ENCODE measurements around the gene ARHGEF37. TPM values are rescaled to one million over a fixed set of nuclear protein-coding genes. Genes with fewer than 3 reads are reported as not detected.

Gene ARHGEF37
- total RNA-seq, 2 experiments from 2014 or later, result 1.4 TPM; not detected in 1

DNA sequence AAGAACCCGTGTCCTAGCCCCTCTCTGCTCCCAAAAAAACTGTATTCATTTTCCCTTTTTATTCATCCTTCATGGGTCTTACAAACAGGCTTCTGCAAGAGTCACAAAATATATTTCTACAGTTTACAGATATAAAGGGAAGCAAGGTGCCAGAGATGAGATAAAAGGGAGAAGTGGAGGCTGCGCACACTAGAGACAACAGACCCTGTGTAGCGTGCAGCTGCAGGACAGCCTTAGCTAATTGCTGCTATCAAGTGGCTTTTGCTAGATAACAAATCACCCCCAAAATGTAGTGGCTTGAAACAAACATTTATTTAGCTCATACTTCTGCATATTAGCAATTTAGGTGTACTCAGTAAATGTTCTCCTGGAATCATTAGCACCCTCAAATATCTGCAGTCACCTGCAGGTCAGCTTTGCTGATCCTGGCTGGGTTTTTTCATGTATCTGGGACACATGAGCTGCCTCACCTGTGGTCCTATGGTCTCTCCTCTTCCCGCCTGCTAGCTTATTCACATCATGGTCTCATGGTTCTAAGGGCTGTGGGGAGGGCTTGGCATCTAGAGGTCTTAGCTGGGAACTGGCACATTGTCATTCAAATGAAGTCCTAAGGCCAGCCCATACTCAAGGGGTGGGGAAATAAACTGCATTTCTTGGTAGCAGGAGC, 29.4 kb downstream of the ARHGEF37 start:
- Histone ChIP-seq H3K79me2 (ENCODE audit: insufficient read depth, low read depth, low read length) (no peaks in the 10 kb centered on the region), H3K9me2 (ENCODE audit: insufficient read depth, low read length) (no peaks in the 10 kb centered on the region), H3K36me3 (ENCODE audit: insufficient read depth, low read length) (no peaks in the 10 kb centered on the region; the same call in 1 of the 2 replicates), H4K20me1 (ENCODE audit: insufficient read depth, low read length) (no peaks in the 10 kb centered on the region), H2AFZ (ENCODE audit: low read length) (no peak overlapping the region), H3K4me2 (ENCODE audit: low read length) (no peak overlapping the region), H3K27ac (ENCODE audit: low read depth, low read length, poor library complexity, severe bottlenecking) (no peak overlapping the region), H3K4me1 (ENCODE audit: insufficient read depth, low read length, poor library complexity, severe bottlenecking) (peaks cover 24% of the 10 kb centered on the region), H3K4me3 (ENCODE audit: low read depth, low read length, poor library complexity, severe bottlenecking) (no peak overlapping the region), H3K9me3 (ENCODE audit: low read length) (no peaks in the 10 kb centered on the region; the same call in 1 of the 2 replicates)
- no peak for DNase-seq (ENCODE audit: low spot score)
- ChIA-PET CTCF (ENCODE audit: unreplicated experiment) (interaction anchor here (0.6 kb wide), 1 partner anchor 1090 kb away, joined by 3 read pairs; the partner anchor contains the start of gene RBM22), POLR2A (interaction anchor here (0.5 to 2.3 kb wide), 6 partner anchors 9 to 264 kb away, joined by 3 to 13 read pairs (median 3); no protein-coding TSS in a partner anchor)
- TF ChIP-seq, protein P1, sequence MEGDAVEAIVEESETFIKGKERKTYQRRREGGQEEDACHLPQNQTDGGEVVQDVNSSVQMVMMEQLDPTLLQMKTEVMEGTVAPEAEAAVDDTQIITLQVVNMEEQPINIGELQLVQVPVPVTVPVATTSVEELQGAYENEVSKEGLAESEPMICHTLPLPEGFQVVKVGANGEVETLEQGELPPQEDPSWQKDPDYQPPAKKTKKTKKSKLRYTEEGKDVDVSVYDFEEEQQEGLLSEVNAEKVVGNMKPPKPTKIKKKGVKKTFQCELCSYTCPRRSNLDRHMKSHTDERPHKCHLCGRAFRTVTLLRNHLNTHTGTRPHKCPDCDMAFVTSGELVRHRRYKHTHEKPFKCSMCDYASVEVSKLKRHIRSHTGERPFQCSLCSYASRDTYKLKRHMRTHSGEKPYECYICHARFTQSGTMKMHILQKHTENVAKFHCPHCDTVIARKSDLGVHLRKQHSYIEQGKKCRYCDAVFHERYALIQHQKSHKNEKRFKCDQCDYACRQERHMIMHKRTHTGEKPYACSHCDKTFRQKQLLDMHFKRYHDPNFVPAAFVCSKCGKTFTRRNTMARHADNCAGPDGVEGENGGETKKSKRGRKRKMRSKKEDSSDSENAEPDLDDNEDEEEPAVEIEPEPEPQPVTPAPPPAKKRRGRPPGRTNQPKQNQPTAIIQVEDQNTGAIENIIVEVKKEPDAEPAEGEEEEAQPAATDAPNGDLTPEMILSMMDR (conservative IDR thresholded peaks at IDR 0.05; ENCODE audit: low read length), result no peak
- intact Hi-C loops (cut with micrococcal nuclease; ENCODE audit: unreplicated experiment), result no loop called here
- BruUV-seq (replicated peaks), result no TSS peak

DNA sequence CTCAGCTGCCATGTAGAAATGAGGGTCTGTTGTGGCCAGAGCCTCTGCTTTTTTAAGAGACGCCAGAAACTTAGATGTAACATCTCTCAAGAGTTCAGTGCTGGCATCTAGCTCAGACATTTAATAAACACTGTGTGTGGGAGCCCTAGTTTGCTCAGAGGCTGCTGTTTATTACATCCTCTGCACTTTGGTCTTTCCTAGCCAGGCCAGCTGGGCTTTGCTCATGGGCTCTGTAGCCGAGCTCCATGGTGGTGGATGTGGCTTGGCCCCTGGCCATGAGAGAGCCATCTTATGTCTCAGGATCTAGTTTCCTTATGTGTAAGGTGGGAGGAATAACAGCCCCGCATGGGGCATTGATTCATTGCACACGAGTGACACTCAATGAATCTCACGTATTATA, 30.0 kb downstream of the ARHGEF37 start:
- Histone ChIP-seq H3K27ac (ENCODE audit: low read depth, low read length, poor library complexity, severe bottlenecking) (no peak overlapping the region), H3K4me1 (ENCODE audit: insufficient read depth, low read length, poor library complexity, severe bottlenecking) (peaks cover 22% of the 10 kb centered on the region)

More for the DNA sequence above, 30.0 kb downstream of the ARHGEF37 start:
- POLR2A ChIA-PET, result interaction anchor here (0.5 to 2.3 kb wide), 4 partner anchors 10 to 265 kb away, joined by 3 to 13 read pairs (median 3); no protein-coding TSS in a partner anchor
- no peak for DNase-seq (ENCODE audit: low spot score)
- no TSS peak for BruUV-seq (replicated peaks)
- intact Hi-C loops (cut with micrococcal nuclease; ENCODE audit: unreplicated experiment), result no loop called here
- Histone ChIP-seq H4K20me1 (ENCODE audit: insufficient read depth, low read length) (no peaks in the 10 kb centered on the region), H2AFZ (ENCODE audit: low read length) (no peak overlapping the region), H3K4me2 (ENCODE audit: low read length) (no peak overlapping the region), H3K4me3 (ENCODE audit: low read depth, low read length, poor library complexity, severe bottlenecking) (no peak overlapping the region), H3K36me3 (ENCODE audit: insufficient read depth, low read length) (no peaks in the 10 kb centered on the region; the same call in 1 of the 2 replicates), H3K9me3 (ENCODE audit: low read length) (no peaks in the 10 kb centered on the region; the same call in 1 of the 2 replicates), H3K79me2 (ENCODE audit: insufficient read depth, low read depth, low read length) (no peaks in the 10 kb centered on the region), H3K9me2 (ENCODE audit: insufficient read depth, low read length) (no peaks in the 10 kb centered on the region)
- CTCF ChIA-PET (ENCODE audit: unreplicated experiment), result interaction anchor here (0.7 kb wide), 1 partner anchor 32 kb away, joined by 3 read pairs; no protein-coding TSS in a partner anchor
- TF ChIP-seq EZH2phosphoT487 (IDR thresholded peaks at IDR 0.05; ENCODE audit: borderline replicate concordance, low read depth, low read length), result no peak
- TF ChIP-seq, protein P1 (conservative IDR thresholded peaks at IDR 0.05; ENCODE audit: low read length), result no peak

Data from OCI-LY7 (cell line).